Endothelial cell of umbilical vein (primary cell): ENCODE data around the gene VCPKMT.

Experiments used
- CTCF ChIP-seq, 2 donors: IDR thresholded peaks; 1 replicate in 1 of 2; 2 replicates in 1 of 2; pipeline ENCODE4 v1.5.1; 2011; ENCODE audit warnings: low read length in 2 of 2, mild to moderate bottlenecking in 2 of 2, moderate library complexity in 2 of 2, control low read depth in 1 of 2, inconsistent platforms in 1 of 2, low read depth in 1 of 2; ENCODE audit not compliant: insufficient read depth in 1 of 2; ENCODE audit errors: extremely low read depth in 1 of 2
- EZH2 ChIP-seq: IDR thresholded peaks from 2 replicates; pipeline ENCODE4 v1.6.1; 2012; ENCODE audit warnings: borderline replicate concordance, low read depth, mild to moderate bottlenecking, moderate library complexity, low read length, inconsistent platforms; ENCODE audit not compliant: severe bottlenecking
- GATA2 ChIP-seq: IDR thresholded peaks from 2 replicates; pipeline ENCODE4 v1.7.0; 2011; ENCODE audit warnings: low read depth, mild to moderate bottlenecking, moderate library complexity, mixed read lengths, low read length; ENCODE audit not compliant: insufficient read length, insufficient read depth
- JUN ChIP-seq: IDR thresholded peaks from 2 replicates; pipeline ENCODE4 v1.6.1; 2011; ENCODE audit warnings: borderline replicate concordance, low read depth; ENCODE audit not compliant: insufficient read length, insufficient read depth
- MAX ChIP-seq: IDR thresholded peaks from 2 replicates; pipeline ENCODE4 v1.6.1; 2011; ENCODE audit not compliant: insufficient read depth, insufficient read length
- MYC ChIP-seq: IDR thresholded peaks from one replicate; pipeline ENCODE4 v1.6.1; 2011; ENCODE audit warnings: mild to moderate bottlenecking, low read depth, low read length
- POLR2A ChIP-seq: IDR thresholded peaks from 2 replicates; pipeline ENCODE4 v1.6.1; 2012; ENCODE audit warnings: low read depth, mild to moderate bottlenecking, control low read depth, low read length
- POLR2AphosphoS5 ChIP-seq: IDR thresholded peaks from 2 replicates; pipeline ENCODE4 v1.6.1; 2012; ENCODE audit warnings: low read depth, mild to moderate bottlenecking, control low read depth, low read length, moderate library complexity; ENCODE audit not compliant: insufficient read depth

GRCh38 chr14:50101417-50101816, 15.0 kb downstream of the VCPKMT start:
- TF ChIP-seq MAX: no peak
- no peak for TF ChIP-seq EZH2
- no peak for TF ChIP-seq POLR2A
- no peak for TF ChIP-seq CTCF (IDR thresholded peaks at IDR 0.05; ENCODE audit: extremely low read depth in 1 of 2, insufficient read depth in 1 of 2, low read depth in 1 of 2, low read length in 2 of 2)
- no peak for TF ChIP-seq POLR2AphosphoS5
- no peak for TF ChIP-seq JUN
- TF ChIP-seq GATA2: no peak
- no peak for TF ChIP-seq MYC
